HG03175 (cell line): ENCODE measurements around the gene FREM1.
"Not testable (repeated sequence)": the region's sequence is repeated elsewhere in the genome, so short reads cannot be mapped to it uniquely, and the experiment has no call there.

ENCODE experiments used
- ATAC-seq: cut with Tn5 transposase; IDR thresholded peaks from one replicate; pipeline ENCODE4 v1.9.1; 2021; ENCODE audit warnings: mild to moderate bottlenecking, moderate library complexity; ENCODE audit not compliant: unreplicated experiment

FREM1 gene, protein sequence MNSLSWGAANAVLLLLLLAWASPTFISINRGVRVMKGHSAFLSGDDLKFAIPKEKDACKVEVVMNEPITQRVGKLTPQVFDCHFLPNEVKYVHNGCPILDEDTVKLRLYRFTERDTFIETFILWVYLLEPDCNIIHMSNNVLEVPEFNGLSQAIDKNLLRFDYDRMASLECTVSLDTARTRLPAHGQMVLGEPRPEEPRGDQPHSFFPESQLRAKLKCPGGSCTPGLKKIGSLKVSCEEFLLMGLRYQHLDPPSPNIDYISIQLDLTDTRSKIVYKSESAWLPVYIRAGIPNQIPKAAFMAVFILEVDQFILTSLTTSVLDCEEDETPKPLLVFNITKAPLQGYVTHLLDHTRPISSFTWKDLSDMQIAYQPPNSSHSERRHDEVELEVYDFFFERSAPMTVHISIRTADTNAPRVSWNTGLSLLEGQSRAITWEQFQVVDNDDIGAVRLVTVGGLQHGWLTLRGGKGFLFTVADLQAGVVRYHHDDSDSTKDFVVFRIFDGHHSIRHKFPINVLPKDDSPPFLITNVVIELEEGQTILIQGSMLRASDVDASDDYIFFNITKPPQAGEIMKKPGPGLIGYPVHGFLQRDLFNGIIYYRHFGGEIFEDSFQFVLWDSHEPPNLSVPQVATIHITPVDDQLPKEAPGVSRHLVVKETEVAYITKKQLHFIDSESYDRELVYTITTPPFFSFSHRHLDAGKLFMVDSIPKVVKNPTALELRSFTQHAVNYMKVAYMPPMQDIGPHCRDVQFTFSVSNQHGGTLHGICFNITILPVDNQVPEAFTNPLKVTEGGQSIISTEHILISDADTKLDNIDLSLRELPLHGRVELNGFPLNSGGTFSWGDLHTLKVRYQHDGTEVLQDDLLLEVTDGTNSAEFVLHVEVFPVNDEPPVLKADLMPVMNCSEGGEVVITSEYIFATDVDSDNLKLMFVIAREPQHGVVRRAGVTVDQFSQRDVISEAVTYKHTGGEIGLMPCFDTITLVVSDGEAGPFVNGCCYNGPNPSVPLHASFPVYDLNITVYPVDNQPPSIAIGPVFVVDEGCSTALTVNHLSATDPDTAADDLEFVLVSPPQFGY (N-terminal part only)

DNA sequence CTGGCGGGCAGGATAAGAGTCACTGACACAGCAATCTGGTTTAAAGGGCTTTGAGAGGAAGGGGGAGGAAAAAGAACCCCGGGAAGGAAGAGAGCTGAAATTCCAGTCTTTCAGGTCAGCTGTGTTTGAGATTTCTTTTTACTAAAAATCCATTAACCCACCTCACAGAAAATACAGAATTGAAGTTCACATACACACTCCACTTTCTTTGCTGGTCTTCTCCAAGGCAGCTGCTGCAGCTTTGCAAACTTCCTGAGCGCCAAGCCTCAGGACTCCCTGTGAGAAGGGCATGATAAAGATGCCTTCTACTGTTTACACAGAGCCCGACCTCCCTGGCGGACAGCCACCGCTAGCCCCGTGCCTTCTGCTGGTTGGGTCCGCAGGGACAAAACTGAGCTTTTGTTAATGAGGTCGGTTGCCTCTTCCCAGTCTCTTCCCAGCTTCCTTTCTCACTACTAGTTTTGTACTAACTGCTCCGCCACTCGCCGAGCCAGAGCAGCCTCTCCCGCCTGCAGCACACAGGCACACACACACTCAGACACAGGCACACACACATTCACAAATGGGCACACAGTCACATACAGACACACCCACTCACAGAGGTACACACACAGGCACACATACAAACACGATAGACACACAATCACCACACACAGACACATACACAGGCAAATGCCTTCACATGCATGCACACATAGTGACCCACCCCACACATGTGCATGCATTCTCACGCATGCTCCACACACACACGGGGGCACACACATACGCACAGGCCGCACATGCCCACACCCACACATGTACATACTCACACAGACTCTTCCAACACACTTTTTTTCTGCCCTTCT, at the start of gene FREM1:
TSS of gene FREM1 (minus strand) at position 468 of the 845 bp plus-strand sequence. CDS start 41,451 bp downstream, outside the sequence.
- no peak for ATAC-seq

DNA sequence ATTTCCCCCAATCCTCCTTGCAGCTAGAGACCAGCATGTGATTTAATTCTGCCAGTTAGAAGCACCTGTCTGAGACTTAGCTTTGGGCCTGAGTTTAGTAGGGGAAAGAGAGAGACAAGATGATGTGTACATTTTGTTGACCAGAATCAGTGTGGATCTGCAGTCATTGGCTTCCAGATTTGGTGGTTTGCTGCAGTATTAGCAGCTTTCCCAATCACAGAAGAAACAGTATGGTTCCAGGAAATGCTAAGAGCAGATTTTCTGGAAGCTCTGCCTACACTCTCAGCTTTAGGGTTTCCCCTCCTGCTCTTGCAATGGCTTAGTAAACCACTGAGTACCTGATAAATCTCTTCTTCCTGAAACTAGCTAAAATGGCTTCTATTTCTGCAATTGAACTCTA, 48.8 kb upstream of the FREM1 start:
- ATAC-seq, result no peak

DNA sequence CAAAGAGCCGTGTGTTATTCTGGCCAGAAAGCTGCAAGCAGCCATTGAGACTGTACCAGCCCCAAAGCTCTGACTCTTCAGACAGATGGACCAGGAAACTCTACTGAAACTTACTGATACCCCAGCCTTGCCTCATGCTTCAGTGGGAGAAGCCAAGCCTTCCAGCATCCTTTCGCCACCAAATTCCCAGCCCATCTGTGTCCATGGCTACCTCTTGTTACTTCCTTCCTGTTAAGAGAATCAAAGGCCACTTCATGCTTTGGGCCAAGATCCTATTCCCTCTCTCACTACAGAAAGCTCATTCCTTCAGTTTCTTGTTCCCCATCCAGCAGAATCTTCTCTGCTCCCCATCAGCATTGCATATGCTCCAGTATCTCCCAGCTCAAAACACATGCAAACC, 46.9 kb upstream of the FREM1 start:
- ATAC-seq, result no peak

DNA sequence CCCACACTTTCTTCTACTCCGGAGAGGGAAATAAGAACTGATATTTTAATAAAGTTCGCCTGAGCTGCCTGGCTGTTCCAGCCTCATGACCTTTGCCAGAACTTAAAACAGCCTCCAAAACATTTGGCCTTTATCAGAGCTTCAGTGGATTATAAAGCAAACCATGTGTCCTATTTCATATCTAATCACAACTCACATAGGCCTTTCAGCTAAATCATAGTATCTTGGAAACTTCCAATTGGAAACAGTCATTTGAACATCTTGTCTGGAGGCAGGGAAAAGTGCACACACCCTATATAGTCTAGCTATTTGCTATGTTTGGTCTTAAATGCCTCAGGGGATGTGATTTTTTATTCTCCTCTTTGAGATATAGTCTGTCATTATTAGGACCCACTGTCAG, 46.0 kb upstream of the FREM1 start:
- ATAC-seq, result no peak

DNA sequence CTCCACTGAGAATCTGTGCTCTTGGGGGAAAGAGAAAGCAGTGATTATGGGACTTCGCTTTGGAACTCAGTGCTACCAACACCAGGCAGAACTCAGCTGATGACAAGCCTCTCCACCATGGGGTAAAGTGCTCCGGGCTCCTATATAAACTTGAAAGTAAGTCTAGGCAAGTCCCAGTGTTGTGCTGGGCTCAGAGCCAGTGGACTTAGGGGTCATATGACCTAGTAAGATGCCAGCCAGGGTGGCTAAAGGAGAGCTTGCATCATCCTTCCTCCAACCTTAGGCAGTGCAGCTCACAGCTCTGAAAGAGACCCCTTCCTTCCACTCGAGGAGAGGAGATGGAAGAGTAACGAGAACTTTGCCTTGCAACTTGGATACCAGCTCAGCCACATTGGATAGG, 35.1 kb upstream of the FREM1 start:
- ATAC-seq, result no peak

DNA sequence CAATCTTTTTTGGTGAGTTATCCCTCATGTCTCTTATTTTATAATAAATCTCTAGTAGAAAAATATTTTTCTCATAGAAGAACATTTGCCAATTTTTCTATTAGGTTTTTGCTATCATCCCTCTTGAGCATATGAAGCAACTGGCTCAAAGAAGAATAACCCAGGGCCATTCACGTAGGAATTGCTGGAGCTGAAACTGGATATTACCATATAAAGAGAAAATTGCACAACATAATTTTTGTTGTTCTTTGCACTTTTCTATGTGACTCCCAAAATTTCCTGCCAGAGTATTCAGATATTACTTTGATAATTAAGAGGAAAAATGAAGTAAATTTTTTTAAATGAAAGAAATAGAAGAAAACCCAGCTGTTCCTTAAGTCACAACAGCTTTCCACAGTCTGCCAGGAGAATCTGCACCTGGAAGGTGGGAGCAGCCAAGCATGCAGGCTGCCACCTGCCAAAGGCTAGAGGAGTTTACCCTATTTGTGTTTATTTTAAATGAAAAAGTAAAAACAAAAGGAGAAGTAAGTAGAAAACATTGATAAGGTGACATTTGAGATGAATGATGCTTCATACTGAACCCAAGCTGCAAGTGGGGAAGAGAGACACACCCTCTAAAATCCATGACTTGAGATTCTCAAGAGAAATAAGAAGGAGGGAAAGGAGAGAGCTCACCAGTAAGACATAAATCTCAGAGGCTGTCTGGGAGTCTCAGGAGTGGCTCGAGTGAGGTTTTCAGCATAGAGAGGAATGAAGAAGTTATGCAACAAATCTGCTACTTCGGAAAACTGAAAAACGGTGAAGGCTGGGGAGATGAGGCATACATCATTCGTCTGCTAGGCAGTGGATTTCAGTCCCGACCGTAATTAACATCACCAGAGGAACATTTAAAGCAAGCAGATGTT, 31.5 kb upstream of the FREM1 start:
- no peak for ATAC-seq

DNA sequence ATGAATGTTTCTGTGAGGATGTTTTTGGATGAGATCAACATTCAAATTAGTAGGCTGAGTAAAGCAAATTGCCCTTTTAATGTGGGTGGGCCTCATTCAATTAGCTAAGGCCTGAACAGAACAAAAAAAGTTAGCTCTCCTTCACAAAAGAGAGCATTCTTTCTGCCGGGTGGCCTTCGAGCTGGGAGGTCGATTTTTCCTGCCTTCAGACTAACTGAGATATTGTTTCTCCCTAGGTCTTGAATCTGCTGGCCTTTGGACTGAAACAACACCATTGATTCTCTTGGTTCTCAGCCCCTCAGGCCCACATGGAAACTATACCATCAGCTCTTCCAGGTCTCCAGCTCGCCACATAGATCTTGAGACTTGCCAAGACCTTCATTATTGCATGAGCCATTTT, 29.1 kb upstream of the FREM1 start:
- no peak for ATAC-seq

DNA sequence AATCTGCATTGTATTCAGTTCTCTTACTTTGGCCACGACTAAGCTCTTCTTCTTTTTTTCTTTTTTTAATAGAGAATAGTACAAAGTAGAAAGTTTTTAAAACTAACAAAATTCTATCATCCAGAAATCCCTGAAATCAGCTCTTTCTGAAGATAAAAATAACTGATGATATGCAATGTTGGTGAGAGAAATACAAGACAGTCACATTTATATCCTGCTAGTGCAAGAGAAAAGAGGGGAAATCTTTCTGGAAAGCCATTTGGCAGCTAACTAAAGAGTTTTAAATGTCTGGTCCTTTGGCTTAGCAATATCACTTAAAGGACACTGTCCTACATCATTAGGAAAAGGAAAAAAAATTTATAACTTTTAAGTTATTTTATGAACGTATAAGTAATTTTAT, 27.0 kb upstream of the FREM1 start:
- no peak for ATAC-seq

DNA sequence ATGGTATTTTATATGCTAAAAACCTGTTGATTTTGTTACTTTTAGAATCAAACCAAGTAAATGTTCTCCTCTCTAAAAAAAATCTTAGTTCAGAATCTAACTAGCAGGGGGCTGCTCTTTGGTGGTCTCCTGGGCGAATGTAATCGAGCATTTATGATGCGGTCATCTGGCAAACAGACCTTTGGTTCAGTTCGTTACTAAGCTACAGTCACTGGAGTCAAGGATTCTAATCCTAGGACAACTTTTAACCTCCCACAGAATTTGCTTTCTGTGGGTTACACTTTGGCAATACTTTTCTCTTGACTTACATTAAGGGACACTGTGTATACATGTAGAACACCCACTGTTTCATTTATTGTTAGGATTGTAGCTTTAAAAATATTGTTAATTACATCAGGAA, 26.3 kb upstream of the FREM1 start:
- ATAC-seq, result no peak

DNA sequence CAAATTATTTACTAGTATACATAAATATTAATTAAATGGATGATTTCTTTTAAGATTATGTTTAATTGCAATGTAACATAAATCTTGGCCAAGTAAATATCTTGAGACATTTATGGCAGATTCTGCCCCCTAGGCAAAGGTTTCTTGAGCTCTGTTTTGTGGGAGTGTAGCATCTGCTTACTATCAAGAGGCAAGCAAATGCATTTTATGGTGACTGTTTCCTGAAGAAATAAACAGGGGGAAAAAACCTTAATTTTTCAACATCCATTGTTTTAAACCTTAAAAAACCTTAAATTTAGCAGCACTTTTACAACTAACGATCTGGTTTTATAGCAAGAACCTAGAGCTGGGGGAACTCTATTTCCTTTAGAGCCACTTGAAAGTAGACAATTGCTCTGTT, 25.7 kb upstream of the FREM1 start:
- ATAC-seq, result no peak

DNA sequence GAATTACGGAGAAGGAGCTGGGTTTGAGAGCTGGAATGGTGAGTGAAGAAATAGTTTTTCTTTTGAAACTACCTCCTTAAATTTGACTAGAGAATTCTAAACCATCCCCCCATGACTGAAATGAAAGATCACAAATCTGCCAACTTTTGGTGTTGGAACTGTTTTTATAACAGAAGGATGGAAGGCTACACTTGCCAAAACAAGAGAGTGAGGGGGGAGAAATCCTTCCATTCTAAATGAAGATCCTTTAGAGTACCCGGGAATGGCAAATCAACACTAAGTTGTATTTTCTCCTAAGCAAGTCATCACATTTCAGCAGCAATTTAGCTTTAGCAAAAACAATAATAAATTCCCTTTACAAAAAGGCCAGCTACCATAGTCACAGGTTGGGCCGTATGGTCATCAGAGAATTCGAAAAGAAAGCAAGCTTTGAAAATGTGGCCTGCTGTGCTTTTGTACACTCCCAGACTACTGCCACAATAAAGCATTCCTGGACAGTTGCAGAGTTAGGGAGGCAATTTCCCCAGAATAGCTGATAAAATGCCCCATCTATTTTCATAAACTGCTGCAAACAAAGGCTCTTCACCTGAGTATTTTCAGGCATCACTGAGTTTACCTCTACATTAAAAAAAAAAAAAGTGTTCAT, 25.0 kb upstream of the FREM1 start:
- no peak for ATAC-seq

DNA sequence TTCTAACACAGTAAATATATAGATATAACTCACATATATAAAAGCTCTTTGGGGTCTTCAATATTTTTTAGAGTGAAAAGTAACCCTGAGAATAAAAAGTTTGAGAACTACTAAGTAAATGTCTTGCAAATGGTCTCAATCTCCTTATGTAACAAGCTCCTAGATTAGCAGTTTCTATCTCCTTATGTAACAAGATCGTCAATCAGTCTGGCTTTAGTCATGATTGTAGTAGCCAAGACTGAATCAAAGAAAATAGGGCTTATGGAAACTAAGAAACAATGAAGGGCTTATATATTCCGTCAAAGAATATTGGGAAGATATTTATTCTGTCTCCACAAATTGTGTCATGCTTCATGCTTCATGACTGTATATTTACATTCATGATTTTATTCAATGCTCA, 22.4 kb upstream of the FREM1 start:
- no peak for ATAC-seq

DNA sequence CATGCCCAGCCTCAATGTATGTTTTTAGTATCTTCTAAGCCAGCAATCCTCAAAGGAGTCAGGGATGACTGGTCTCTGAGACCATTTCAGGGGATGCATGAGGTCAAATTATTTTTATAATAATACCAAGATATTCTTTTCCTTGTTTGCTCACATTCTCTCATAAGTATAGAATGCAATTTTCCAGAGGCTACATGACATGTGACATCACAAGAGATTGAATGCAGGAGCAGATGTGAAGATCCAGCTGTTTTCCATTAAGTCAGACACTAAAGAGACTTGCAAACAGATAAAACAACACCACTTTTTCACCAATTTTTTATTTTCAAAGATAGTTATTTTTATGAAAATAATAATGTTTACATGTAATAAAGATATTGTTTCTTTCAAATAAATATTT, 22.0 kb upstream of the FREM1 start:
- no peak for ATAC-seq

DNA sequence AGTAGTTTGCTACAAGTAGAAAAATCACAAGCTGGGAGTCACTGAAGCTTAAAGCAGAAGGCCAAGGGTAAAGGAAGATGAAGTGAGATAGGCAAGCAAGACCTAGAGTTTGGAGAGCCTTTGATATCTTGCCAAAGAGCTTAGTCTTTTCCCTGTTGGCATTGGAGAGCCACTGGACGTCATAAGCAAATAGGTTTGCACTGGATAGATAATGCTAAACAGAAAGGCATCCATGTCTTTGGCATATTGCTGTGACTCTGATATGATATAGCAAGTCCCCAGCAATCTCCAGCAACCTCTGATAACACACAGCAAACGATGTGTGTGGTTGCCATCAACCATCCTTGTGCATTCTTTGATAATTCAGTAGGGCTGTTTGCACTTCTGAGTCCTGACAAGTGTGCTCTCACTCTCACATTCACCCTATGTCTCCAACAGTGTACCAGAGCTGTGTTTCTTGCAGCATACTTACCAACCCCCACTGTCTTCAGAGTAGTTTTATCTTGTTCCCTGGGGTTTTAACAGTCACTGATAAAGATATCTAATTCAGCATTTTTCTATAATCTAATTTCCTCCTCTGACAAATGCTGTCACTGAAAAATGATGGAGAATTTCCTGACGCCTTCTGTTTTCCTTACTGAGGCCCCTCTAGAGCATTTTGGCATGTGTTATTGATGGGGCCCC, 16.9 kb upstream of the FREM1 start:
- no peak for ATAC-seq

DNA sequence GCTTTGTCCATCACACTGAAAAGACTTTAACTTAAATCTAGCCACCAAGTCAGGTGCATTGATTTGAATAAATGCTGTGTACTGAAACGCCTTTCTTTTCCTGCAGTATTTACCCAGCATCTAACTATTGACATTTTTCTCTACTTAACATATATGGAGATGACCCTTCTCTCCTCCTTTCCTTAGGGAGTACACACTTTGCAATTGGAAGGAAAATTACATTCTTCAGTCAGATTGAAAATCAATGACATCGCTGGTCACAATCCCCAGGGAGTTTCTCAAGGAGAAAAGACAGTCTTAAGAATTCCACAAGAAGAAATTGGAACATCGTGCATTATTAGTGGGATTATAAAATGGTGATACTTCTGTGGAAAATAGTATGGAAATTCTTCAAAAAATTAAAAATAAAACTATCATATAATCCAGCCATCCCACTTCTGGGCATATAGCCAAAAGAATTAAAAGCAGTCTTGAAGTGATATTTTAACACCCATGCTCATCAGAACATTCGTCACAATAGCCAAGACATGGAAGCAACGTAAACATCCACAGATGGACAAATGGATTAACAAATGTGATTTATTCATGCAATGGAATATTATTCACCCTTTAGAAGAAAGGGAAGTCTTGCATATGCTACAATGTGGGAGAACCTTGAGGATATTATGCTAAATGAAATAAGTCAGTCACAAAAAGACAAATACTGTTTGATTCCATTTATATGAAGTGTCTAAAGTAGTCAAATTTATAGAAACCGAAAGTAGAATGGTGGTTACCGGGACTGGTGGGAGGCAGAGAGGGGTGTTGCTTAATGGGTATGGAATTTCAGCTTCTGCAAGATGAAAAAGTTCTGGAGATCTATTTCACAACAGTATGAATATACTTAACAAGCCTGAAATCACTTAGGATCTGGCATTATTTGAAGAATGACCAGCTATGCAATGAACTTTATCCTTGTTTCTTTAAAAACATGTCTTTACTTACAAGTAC, 14.3 kb upstream of the FREM1 start:
- ATAC-seq, result no peak

DNA sequence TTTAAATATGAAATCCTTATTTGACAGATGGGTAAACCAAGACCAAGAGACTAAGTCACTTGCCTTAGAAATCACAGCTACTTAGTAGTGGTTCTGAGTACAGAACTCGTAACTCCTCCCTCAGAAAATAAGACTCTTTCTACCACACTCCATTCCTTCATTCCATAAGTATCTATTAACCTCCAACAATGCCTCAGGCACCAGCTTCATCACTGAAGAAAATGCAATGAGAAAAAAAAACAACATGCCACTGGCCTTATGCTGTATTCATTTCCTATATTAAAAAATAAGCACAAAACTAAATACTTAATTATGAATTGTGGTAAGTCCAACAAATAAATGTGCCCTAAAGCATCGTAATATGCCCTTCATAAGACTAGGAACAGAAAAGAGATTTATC, 13.5 kb upstream of the FREM1 start:
- no peak for ATAC-seq

DNA sequence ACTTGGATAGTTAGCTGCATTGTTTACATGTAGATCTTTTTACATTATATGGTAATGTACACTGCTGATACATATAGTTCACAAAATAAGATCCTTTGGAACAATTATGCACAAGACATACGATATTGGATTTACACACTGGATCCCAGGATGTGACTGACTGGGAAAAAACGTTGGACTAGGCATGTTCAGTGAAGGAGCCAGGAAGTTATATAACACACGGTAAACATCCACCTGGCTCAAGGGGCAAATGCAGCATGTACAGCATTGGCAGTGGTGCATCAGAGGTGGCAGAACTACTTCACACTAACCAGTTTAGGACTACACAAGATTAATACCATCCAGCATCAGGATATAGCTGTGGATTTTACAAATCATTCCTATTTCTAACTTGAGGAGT, 10.6 kb upstream of the FREM1 start:
- ATAC-seq, result not testable (repeated sequence)

DNA sequence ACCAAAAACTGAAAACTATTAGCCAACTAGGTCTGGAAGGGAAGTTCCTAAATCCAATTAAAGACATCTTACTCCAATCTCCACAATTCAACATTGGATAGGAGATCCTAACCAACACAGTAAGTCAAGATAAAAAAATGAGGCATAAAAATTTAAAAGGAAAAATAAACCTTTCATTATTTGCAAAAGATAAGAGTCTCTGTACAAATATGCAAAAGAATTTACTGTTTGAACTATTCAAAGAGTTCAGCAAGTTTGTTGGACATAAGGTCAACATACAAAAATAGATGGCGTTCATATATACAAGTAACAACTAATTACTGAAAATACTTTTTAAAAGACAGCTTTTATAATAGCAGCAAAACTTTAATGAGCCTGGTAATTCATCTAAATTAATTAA, 3.1 kb upstream of the FREM1 start:
- ATAC-seq, result no peak
